GM19023 (cell line): Measurements from ENCODE around the gene STK38L.

Experiments used
- ATAC-seq: cut with Tn5 transposase; IDR thresholded peaks from one replicate; pipeline ENCODE4 v1.9.1; 2021; ENCODE audit warnings: mild to moderate bottlenecking, moderate library complexity; ENCODE audit not compliant: unreplicated experiment

The STK38L gene

GRCh38 chr12:27243804-27244688 is at the start of gene STK38L:
STK38L (plus strand) TSS chr12:27244286; CDS start chr12:27297721, 53,435 bp downstream.
- peak; percentile 94 for ATAC-seq

GRCh38 chr12:27194644-27195043 is 49.4 kb upstream of the STK38L start:
- ATAC-seq: no peak

GRCh38 chr12:27198036-27198435 is 46.0 kb upstream of the STK38L start:
- ATAC-seq: no peak

- no peak for ATAC-seq
Observed at GRCh38 chr12:27199638-27200300, 44.3 kb upstream of the STK38L start.

- ATAC-seq: no peak
Observed at GRCh38 chr12:27201169-27201568, 42.9 kb upstream of the STK38L start.

- peak; percentile 17 for ATAC-seq
Observed at GRCh38 chr12:27206801-27207502, 37.1 kb upstream of the STK38L start.

- peak; percentile 84 for ATAC-seq
Observed at GRCh38 chr12:27207615-27208413, 36.3 kb upstream of the STK38L start.

GRCh38 chr12:27208414-27208750 is 35.7 kb upstream of the STK38L start:
- peak; percentile 11 for ATAC-seq

- no peak for ATAC-seq
Observed at GRCh38 chr12:27209257-27209910, 34.7 kb upstream of the STK38L start.

GRCh38 chr12:27210187-27210586 is 33.9 kb upstream of the STK38L start:
- ATAC-seq: no peak

- ATAC-seq: no peak
Observed at GRCh38 chr12:27212861-27213260, 31.2 kb upstream of the STK38L start.

GRCh38 chr12:27213304-27213703 is 30.8 kb upstream of the STK38L start:
- no peak for ATAC-seq

- ATAC-seq: no peak
Observed at GRCh38 chr12:27213830-27214787, 30.0 kb upstream of the STK38L start.

- no peak for ATAC-seq
Observed at GRCh38 chr12:27217590-27217989, 26.5 kb upstream of the STK38L start.

- no peak for ATAC-seq
Observed at GRCh38 chr12:27219693-27220054, 24.4 kb upstream of the STK38L start.

- peak; percentile 76 for ATAC-seq
Observed at GRCh38 chr12:27220055-27220987, 23.8 kb upstream of the STK38L start.

- ATAC-seq: no peak
Observed at GRCh38 chr12:27220988-27221345, 23.1 kb upstream of the STK38L start.
